ENCODE results near the gene ADCYAP1R1. TPM values are rescaled to one million over a fixed set of nuclear protein-coding genes. Genes with fewer than 3 reads are reported as not detected.

The ADCYAP1R1 gene
- total RNA-seq, 1 donor from 2014 or later: not detected

DNA sequence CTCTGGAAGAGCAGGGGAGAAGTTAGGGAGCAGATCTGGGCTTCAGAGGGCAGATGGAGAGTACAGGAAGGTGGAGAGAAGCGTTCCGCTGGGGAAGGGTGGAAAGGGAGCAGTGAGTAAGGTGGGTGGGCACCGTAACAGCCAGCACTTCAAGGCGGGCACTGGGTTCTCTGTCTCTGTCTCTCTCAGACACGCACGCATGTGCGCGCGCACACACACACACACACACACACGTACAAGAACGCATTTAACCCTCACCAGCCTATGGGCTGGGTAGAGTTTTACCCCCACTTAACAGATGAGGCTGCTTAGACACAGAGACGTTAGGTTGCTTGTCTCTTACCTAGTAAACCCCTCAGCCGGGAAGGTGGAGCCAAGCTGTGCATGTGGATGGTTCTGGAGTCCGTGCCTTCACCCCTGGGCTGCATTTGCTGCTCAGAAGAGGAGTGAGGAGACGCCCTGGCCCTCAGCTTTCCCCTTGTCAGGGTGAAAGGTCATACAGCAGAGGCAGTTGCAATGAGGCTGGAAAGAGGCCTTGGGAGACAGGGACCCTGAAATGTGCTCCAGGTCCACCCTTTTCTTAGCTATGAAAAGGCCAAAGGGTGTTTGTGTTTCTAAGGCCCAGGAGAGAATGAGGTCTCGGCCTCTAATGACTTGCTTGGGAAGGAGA is 16.0 kb downstream of the ADCYAP1R1 start:
- DNase-seq (ENCODE audit: low read depth in 2 of 2): no peak

GRCh38 chr7:31069860-31070555 is 17.9 kb downstream of the ADCYAP1R1 start:
- no peak for DNase-seq (ENCODE audit: low read depth in 2 of 2)

DNA sequence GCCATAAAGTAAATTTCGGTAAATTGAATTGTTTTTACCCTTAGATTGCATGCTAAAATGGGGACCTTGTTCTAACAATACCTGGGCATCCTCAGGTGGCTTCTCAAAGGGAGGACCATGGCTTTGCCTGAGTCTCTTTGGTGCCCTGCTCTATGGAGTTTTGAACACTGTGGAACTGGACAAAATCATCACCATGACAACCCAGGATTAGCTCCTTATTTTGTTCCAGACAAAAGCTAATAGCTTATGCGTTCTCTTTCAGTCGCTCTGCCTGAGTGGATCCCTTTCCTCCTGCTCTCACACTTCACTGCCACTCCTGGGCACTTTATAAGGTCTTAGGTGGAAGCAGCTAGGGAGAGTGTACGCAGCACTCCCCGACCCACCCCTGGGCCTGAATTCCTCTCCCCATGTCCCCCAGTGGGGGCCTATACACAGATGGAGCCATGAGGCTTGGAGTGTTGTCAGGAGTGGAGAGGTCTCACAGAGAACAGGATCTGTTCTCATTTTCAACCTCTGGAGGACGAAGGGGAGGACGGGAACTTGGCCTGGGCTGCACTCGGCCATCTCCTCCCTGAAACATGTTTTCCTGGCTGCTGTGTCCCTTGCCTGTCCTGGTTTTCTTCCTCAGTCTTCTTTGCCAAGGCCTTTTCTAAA is 19.0 kb downstream of the ADCYAP1R1 start:
- DNase-seq (ENCODE audit: low read depth in 2 of 2): no peak

- DNase-seq (ENCODE audit: low read depth in 2 of 2): no peak
Measured at GRCh38 chr7:31071645-31072029, 19.5 kb downstream of the ADCYAP1R1 start.

GRCh38 chr7:31073326-31074119 is 21.4 kb downstream of the ADCYAP1R1 start:
- no peak for DNase-seq (ENCODE audit: low read depth in 2 of 2)

DNA sequence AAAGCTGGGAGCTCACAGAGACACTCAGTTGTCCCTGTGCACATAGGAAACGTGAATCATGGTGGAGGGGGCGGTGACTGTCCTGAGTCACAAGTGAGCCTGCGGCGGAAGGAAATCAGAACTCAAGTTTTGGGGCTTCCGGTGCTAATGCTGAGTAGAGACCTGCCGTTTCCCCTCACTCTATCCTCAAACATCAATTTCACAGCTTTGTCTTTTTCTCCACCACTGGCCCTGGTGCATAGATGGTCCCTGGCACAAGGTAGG is 21.9 kb downstream of the ADCYAP1R1 start:
- DNase-seq (ENCODE audit: low read depth in 2 of 2): peak; percentile 42 to 69

DNA sequence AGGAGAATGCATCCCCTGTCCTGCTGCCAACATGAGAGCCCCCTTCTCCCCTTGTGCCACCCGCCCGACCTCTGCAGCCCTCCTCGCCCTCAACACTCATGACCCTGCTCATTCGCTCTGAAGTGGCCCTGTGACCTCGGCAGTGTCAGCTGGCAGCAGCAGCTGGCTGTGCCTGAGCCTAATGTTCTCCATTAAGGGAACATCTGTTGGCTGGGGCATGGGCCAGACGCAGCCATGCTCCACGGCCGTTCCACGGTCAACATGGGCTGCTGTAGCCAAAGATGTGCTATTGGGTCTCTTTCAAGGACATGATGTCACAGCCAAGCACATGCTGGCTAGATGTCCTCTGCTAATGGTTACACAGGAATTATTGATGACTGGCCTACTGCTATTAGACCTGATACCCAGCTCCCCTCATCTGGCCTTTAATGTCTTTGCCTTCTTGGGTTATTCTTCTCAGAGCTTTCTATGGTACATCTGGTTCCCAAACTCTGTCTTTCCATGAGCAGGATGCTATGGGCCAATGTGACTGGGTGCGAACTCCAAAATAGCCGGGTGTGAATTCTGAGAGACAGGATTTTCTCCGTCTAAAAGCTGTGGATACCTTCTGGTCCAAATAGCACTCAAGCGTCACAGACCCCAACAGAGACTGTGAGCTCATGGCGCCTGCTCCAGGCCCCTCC is 22.4 kb downstream of the ADCYAP1R1 start:
- DNase-seq (ENCODE audit: low read depth in 2 of 2): no peak

DNA sequence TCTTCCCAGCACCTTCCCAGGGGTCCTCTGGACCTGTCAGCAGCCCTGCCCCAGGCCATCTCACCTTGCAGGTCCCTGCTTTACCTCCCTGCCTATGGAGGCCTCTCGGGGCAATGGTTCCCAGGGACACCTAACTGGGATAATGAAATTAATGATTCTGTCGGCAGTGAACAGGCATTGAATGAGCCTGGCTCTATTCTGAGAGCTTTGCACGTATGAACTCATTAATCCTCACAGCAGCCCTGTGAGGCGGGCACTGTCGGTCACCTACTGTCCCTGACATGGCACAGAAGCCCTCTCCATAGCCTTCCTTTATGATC is 22.9 kb downstream of the ADCYAP1R1 start:
- no peak for DNase-seq (ENCODE audit: low read depth in 2 of 2)

- no peak for DNase-seq (ENCODE audit: low read depth in 2 of 2)
Measured at GRCh38 chr7:31076051-31076450, 23.9 kb downstream of the ADCYAP1R1 start.

DNA sequence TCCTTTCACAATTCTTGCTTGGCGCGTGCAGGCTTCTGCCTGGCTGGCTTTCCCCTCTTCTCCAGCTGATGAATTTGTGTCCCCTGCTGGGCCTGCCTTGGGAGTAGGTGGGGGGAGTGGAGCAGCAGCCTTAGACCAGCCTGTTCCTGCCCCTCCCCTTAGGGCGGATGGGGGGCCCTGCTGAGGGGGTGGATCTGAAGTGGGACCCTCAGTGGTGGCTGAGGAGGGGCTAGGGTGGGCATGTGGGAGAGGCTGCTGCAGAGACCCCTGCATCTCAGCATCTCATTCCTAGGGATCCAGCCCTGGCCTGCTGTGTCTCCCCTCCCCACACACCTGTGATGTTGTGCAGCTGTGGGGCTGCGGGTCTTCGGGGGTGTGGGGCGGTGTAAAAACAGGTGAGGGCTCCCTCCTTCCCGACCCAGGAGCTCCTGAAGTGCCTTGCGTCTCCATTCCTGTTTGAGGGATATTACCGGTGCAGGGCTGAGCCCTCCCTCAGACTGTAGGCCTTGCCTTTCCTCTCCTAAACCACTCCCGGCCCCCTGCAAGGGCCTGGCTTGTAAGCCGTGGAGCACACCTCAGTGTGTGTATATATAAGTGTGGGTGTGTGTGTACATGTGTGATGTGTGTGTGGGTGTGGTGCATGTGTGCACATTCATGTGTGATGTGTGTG is 24.7 kb downstream of the ADCYAP1R1 start:
- no peak for DNase-seq (ENCODE audit: low read depth in 2 of 2)

DNA sequence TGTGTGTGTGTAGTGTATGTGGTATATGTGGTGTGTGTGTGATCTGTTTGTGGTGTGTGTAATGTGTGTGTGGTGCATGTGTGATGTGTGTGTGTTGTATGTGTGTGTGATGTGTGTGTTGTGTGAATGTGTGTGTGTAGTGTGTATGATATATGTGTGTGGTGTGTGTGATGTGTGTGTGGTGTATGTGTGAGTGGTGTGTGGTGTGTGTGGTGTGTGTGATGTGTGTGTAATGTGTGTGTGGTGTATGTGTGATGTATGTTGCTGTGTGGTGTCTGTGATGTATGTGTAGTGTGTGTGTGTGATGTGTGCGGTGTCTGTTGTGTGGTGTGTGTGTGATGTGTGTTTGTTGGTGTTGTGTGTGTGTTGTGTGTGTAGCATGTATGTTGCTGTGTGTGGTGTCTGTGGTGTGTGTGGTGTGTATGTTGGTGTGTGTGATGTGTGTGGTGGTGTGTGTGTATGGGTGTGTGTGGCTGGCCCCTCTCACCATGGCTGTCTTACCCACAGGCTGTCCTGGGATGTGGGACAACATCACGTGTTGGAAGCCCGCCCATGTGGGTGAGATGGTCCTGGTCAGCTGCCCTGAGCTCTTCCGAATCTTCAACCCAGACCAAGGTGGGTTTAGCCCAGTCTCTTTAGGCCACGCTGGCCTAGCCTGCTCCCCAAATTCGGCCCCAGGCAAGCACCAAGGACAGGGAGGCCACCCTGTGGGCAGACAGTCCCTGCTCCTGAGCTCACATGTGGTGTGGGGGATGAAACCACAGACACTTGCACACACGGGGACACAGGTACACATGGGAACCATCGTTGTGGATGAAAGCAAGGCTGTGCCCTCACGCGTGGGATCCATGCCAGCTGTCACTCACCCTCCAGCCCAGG is 25.6 kb downstream of the ADCYAP1R1 start:
- no peak for DNase-seq (ENCODE audit: low read depth in 2 of 2)

DNA sequence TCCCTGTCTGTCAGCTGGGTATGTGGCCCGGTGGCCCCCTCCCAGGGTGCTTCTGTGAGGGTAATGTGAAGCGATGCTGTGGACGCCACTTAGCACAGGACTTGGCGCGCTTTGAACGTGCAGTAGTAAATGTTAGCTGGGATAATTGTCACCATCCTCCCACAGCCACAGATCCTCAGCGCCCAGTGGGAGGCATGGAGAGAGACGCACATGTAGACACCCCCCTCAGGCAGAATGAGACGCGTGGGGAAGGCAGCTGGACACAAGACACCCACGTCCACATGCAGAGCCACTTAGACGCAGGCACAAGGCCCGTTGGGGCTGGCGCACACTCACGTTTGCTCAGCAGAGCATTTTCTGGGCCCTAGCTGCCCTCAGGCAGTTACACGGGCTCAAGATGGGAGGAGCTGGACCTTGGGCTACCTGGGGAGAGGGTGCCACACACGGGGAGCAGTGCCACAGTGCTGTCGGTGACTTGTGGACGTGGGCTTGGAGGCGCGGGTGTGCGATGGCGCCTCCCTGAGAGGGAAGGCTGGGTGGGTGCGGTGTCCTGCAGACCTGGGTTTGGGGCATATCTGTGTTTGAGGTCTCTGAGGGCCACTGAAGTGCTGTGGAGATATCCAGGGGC is 26.4 kb downstream of the ADCYAP1R1 start:
- DNase-seq (ENCODE audit: low read depth in 2 of 2): no peak

DNA sequence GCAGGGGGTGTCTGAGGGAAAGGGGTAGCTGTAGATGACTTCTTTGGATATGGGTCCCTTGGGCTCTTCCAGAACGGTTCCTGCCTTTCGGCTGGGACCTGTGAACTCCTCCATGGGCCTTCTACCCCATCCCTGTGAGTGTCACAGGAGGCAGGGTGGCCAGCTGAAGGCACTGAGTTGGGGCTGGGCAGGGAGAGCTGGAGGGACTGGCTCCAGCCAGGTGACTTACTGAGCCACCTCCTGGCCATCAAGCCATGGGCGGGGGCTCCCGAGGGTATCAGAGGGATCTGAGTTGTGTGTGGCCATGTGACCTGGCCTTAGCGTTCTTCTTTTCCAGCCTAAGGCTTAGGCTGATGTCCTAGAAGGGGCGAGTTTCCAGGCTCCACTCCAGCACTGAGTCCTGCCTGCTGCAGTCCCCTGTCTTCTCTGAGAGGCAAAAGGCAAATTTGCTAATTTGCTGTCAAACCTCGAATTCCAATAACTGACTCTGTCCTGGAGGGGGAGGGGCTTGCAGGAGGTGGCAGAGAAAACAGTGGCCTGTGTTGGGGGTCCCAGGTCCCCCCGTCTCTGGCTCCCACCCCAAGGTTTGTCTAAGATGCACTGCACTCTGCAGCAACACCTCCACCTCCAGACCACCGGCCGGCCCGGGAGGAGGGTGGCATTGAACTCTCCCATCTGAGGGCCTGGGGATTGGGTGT is 27.2 kb downstream of the ADCYAP1R1 start:
- DNase-seq (ENCODE audit: low read depth in 2 of 2): no peak

DNA sequence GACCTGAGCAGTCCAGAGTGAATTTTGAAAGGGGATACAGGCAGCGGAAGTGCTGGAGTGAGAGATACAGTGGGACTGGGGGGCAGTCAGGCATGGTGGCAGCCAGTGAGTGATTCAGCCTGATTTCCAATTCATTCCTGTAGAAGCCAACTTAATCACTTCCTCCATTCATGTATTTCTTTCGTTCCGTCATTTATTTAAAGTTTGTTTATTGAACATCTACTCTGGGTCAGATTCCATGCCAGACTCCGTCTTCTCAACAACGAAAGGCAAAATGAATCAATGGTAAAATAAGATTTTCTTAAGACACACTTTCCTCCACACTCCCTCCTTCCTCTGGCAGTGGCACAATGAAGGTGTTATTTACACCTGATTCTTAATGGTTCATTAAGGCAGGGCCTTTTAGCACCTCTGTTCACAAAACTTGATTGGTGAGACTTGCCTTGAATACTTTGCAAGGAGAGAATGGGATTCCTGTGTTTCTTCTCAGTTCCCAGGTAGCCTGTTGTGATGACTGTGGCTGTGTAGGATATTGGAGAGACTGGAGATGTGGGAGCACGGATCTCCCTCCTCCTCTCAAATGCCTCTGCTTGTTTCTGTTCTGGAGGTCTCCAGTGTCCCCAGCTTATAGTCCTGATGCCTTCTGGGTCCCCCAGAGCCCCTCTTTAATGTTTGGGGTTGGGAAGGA is 27.9 kb downstream of the ADCYAP1R1 start:
- peak in 1 of 2 donors; percentile 29 for DNase-seq (ENCODE audit: low read depth in 2 of 2)

- DNase-seq (ENCODE audit: low read depth in 2 of 2): no peak
Measured at GRCh38 chr7:31080763-31081162, 28.7 kb downstream of the ADCYAP1R1 start.

DNA sequence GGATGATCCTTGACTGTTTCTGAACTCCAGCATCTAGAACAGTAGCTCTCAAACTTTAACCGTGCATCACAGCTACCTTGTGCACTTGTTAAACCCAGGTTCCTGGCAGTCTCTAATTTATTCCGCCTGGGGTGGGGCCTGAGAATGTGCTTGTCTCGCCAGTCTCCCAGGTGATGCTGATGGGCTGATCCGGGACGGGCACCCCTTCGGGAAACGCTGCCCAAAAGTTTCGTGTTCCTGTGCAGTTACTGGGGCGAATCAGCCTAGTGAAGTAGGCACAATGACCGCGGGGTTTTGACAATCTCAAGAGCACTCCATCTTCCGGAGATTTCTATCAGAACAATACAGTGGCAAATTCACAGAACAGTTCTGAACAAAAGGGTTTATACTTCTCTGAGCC is 29.9 kb downstream of the ADCYAP1R1 start:
- no peak for DNase-seq (ENCODE audit: low read depth in 2 of 2)

DNA sequence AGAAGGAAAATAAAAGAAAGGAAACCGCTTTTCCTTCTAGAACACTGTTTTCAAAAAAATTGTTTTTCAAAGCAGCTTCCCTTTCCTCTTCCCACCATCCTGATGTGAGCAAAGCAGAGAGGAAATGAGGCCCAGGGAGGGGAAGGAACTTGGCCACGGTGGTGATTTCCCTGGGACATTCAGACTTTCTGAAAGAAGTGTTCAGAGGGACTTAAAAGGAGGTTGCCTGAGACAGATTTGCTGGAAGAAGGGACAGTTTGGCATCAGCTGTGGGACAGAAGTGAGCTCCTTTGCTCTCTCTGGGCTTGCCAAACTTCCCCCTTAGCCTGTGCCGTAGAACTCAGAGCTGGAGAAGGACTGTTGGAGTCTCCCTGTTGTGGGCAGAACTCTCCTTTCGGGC is 30.3 kb downstream of the ADCYAP1R1 start:
- DNase-seq (ENCODE audit: low read depth in 2 of 2): peak; percentile 15 to 28

DNA sequence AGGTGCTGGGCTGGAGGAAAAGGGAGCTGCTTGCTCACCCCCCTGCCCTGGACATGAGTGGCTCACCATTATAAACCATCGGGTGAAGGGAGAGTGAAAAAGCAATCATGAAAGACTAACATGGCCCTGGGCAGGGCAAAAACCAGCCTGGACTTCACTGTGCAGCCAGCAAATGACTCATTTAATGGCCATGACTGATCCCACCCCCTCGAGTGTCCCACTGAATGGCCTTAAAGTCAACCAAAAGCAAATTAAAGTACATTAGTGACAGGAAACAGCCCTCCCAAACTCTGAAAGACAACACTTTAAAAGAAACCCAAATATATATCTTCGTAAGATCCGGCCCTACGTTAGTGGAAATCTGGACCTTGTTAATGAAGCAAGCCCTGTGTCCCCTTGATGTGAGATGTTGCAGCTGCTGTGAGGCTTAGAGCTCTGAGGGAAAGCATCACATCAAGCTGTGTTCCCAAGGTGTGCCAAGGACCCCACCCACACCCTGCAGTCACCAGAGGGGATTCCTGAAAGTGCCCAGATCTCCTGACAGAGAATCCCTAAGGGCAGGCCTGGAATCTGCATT is 31.2 kb downstream of the ADCYAP1R1 start:
- no peak for DNase-seq (ENCODE audit: low read depth in 2 of 2)

Measured in lung microvascular endothelial cell (primary cell).